ENCODE data around the gene UTF1.
A peak's percentile ranks its signal among the peaks of the same experiment; 100 is the strongest.

Gene UTF1

GRCh38 chr10:133242611-133243356 is 12.8 kb downstream of the UTF1 start (continued):
- TF ChIP-seq KLF1 (tag by site-specific recombination; IDR thresholded peaks at IDR 0.05) (peak; percentile 26; the same call in 1 of the 2 replicates), ZBTB10 (tag by site-specific recombination; IDR thresholded peaks at IDR 0.05) (no peak), ZNF560 (tag by site-specific recombination; IDR thresholded peaks at IDR 0.05; ENCODE audit: borderline replicate concordance) (no peak), ZNF248 (tag by site-specific recombination; IDR thresholded peaks at IDR 0.05) (0 out of 2 replicates have a peak, but pooled peaks have one; percentile 33), REST (tag by site-specific recombination; IDR thresholded peaks at IDR 0.05) (no peak), ZNF621 (tag by site-specific recombination; IDR thresholded peaks at IDR 0.05) (0 out of 2 replicates have a peak, but pooled peaks have one; percentile 42)

GRCh38 chr10:133243593-133243992 is 13.6 kb downstream of the UTF1 start:
- no peak overlapping the region for H3K4me3 ChIP-seq (ENCODE audit: low read depth, low read length)
- no peaks in the 10 kb centered on the region for H3K9me3 ChIP-seq (ENCODE audit: control insufficient read depth, insufficient read depth, low read depth, low read length)
- POLR2A ChIA-PET: no interaction called here
- no peaks in the 10 kb centered on the region for H3K36me3 ChIP-seq (ENCODE audit: control insufficient read depth in 2 of 2, insufficient read depth in 1 of 2, low read length in 2 of 2)
- no peaks in the 10 kb centered on the region for H3K4me1 ChIP-seq (ENCODE audit: control insufficient read depth, insufficient read depth, low read length)
- CTCF ChIA-PET: no interaction called here
- TF ChIP-seq ZNF76 (tag by site-specific recombination; IDR thresholded peaks at IDR 0.05; ENCODE audit: borderline replicate concordance, low read depth) (no peak), ZNF18 (tag by site-specific recombination; IDR thresholded peaks at IDR 0.05) (no peak), ZNF24 (tag by site-specific recombination; IDR thresholded peaks at IDR 0.05) (no peak), ZNF555 (tag by site-specific recombination; conservative IDR thresholded peaks at IDR 0.05) (no peak), ZIC2 (tag by site-specific recombination; IDR thresholded peaks at IDR 0.05) (peak; percentile 54; the same call in 1 of the 2 replicates), ZNF510 (tag by site-specific recombination; IDR thresholded peaks at IDR 0.05; ENCODE audit: insufficient replicate concordance) (no peak), SALL2 (tag by site-specific recombination; IDR thresholded peaks at IDR 0.05; ENCODE audit: borderline replicate concordance) (no peak)
- H3K27ac ChIP-seq (ENCODE audit: extremely low read depth, low read depth, low read length): no peak overlapping the region
